ENCODE results near the gene DDX43.
"Not testable (repeated sequence)": the region's sequence is repeated elsewhere in the genome, so short reads cannot be mapped to it uniquely, and the experiment has no call there.

The DDX43 gene

GRCh38 chr6:73394577-73395354, at the start of gene DDX43:
TSS of gene DDX43 (plus strand) at chr6:73394828. CDS start at chr6:73394906, 78 bp downstream.
- no peak for DNase-seq (ENCODE audit: low spot score)

GRCh38 chr6:73348550-73349204, 46.0 kb upstream of the DDX43 start:
- no peak for DNase-seq (ENCODE audit: low spot score)

GRCh38 chr6:73349311-73349710, 45.3 kb upstream of the DDX43 start:
- DNase-seq (ENCODE audit: low spot score) = no peak

- DNase-seq (ENCODE audit: low spot score) = no peak
Observed at GRCh38 chr6:73353636-73354593, 40.7 kb upstream of the DDX43 start, which contains the start of gene DPPA5. TSS of gene DPPA5 (minus strand) at chr6:73354276. CDS start at chr6:73354225, 51 bp downstream.

GRCh38 chr6:73362358-73362757, 32.3 kb upstream of the DDX43 start, which contains the start of gene KHDC3L:
TSS of gene KHDC3L (plus strand) at chr6:73362658. CDS start at chr6:73362730, 72 bp downstream.
- no peak for DNase-seq (ENCODE audit: low spot score)

GRCh38 chr6:73362869-73363536, 31.6 kb upstream of the DDX43 start:
- no peak for DNase-seq (ENCODE audit: low spot score)

- DNase-seq (ENCODE audit: low spot score) = no peak
Observed at GRCh38 chr6:73363537-73363875, 31.1 kb upstream of the DDX43 start.

- DNase-seq (ENCODE audit: low spot score) = no peak
Observed at GRCh38 chr6:73364121-73364520, 30.5 kb upstream of the DDX43 start.

GRCh38 chr6:73364549-73364948, 30.1 kb upstream of the DDX43 start:
- no peak for DNase-seq (ENCODE audit: low spot score)

- no peak for DNase-seq (ENCODE audit: low spot score)
Observed at GRCh38 chr6:73367761-73368355, 26.8 kb upstream of the DDX43 start.

GRCh38 chr6:73368675-73369074, 26.0 kb upstream of the DDX43 start:
- no peak for DNase-seq (ENCODE audit: low spot score)

GRCh38 chr6:73369157-73369556, 25.5 kb upstream of the DDX43 start:
- DNase-seq (ENCODE audit: low spot score) = no peak

- no peak for DNase-seq (ENCODE audit: low spot score)
Observed at GRCh38 chr6:73369563-73369962, 25.1 kb upstream of the DDX43 start, which contains the start of gene OOEP. TSS of gene OOEP (minus strand) at chr6:73369897. CDS start at chr6:73369792, 105 bp downstream.

- DNase-seq (ENCODE audit: low spot score) = no peak
Observed at GRCh38 chr6:73371984-73372383, 22.6 kb upstream of the DDX43 start.

- DNase-seq (ENCODE audit: low spot score) = no peak
Observed at GRCh38 chr6:73372516-73372915, 22.1 kb upstream of the DDX43 start.

GRCh38 chr6:73375216-73375615, 19.4 kb upstream of the DDX43 start:
- DNase-seq (ENCODE audit: low spot score) = no peak

- DNase-seq (ENCODE audit: low spot score) = no peak
Observed at GRCh38 chr6:73377225-73377624, 17.4 kb upstream of the DDX43 start.

GRCh38 chr6:73381531-73381930, 13.1 kb upstream of the DDX43 start:
- DNase-seq (ENCODE audit: low spot score) = not testable (repeated sequence)

GRCh38 chr6:73382462-73383113, 12.0 kb upstream of the DDX43 start:
- DNase-seq (ENCODE audit: low spot score) = no peak

- DNase-seq (ENCODE audit: low spot score) = no peak
Observed at GRCh38 chr6:73388433-73388799, 6.2 kb upstream of the DDX43 start.

All from ecto neural progenitor cell (in vitro differentiated cells).